ENCODE measurements around the gene WFS1. TPM values are rescaled to one million over a fixed set of nuclear protein-coding genes. Genes with fewer than 3 reads are reported as not detected.

WFS1 gene
- total RNA-seq, 2 experiments from 2014 or later, result 1.3 to 1.7 TPM

DNA sequence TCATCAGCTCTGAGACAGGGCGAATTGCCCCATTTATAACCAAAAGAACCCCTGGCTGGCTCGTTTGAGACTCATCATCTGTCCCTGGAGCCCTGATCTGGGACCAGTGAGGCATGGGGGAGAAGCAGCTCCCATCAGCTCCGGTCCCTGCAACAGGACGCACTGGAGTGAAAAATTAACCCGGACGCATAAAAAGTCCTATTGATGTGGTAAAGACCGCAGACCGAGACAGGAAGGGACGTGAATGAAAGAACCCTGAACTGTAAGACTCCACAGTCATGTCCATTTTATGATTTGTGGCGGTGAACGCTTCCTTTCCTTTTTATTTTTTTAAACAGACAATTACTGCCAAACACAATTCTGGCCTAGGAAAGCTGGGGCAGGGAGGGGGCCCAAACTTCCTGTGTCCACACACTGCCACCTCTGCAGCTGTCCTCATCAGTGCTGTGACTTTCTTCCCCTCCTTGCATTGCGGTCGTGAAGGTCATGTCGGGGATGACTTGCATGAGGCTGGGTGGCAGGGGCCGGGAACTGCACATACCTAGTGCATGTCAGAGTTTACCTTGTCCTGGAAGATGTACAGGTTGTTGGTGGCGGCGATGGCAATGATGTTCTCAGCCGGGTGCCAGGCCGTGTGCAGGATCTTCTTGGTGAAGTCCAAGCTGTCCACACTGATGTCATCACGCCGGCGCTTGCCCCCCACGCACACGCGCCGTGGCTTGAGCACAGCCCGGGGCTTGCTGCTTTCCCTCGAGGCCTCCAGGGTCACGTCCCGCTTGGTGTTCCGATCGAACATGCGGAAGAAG lies 53.3 kb downstream of the WFS1 start:
- Histone ChIP-seq H3K27me3 (ENCODE audit: control insufficient read depth in 1 of 2, insufficient read depth in 2 of 2, low read length in 2 of 2) (peaks cover 19 to 34% of the 10 kb centered on the region in 2 experiments), H3K4me3 (ENCODE audit: low read length) (no peak overlapping the region), H3K4me1 (ENCODE audit: insufficient read depth, low read length) (peaks cover 2% of the 10 kb centered on the region), H3K27ac (ENCODE audit: low read depth in 1 of 2, low read length in 2 of 2) (no peak overlapping the region), H3K9me3 (ENCODE audit: control insufficient read depth in 1 of 2, insufficient read depth in 1 of 2, low read length in 2 of 2) (peaks cover 0 to 16% of the 10 kb centered on the region in 2 experiments), H3K36me3 (ENCODE audit: insufficient read depth, low read length) (no peaks in the 10 kb centered on the region)
- CTCF ChIA-PET, result no interaction called here
- Mint-ChIP-seq H3K4me3 (no peak overlapping the region), H3K9me3 (peaks cover 2% of the 10 kb centered on the region), H3K27me3 (peaks cover 65% of the 10 kb centered on the region), H3K4me1 (ENCODE audit: low read depth) (no peaks in the 10 kb centered on the region), H3K36me3 (ENCODE audit: low read depth) (no peaks in the 10 kb centered on the region), H3K27ac (no peak overlapping the region)
- POLR2A ChIA-PET, result no interaction called here
- DNase-seq, result no peak
- intact Hi-C loops (cut with DNase I, micrococcal nuclease), result no loop called here
- no peak for ATAC-seq (ENCODE audit: poor library complexity)
- TF ChIP-seq CTCF (IDR thresholded peaks at IDR 0.05), result no peak

- no peak overlapping the region for H3K27ac Mint-ChIP-seq
- peaks cover 2% of the 10 kb centered on the region for H3K4me1 ChIP-seq (ENCODE audit: insufficient read depth, low read length)
- ATAC-seq (ENCODE audit: poor library complexity) (no peak), DNase-seq (no peak)
- H3K36me3 ChIP-seq (ENCODE audit: insufficient read depth, low read length), result no peaks in the 10 kb centered on the region
- no peak for TF ChIP-seq CTCF (IDR thresholded peaks at IDR 0.05)
- no peaks in the 10 kb centered on the region for H3K4me1 Mint-ChIP-seq (ENCODE audit: low read depth)
- H3K9me3 Mint-ChIP-seq, result peaks cover 2% of the 10 kb centered on the region
- no peaks in the 10 kb centered on the region for H3K36me3 Mint-ChIP-seq (ENCODE audit: low read depth)
- H3K27me3 Mint-ChIP-seq, result peaks cover 62% of the 10 kb centered on the region
- H3K4me3 Mint-ChIP-seq, result no peak overlapping the region
- peaks cover 0 to 5% of the 10 kb centered on the region in 2 experiments for H3K9me3 ChIP-seq (ENCODE audit: control insufficient read depth in 1 of 2, insufficient read depth in 1 of 2, low read length in 2 of 2)
- CTCF ChIA-PET, result interaction anchor here (1.5 kb wide), 1 partner anchor 74 kb away, joined by 6 read pairs; no protein-coding TSS in a partner anchor
- POLR2A ChIA-PET, result no interaction called here
- intact Hi-C loops (cut with DNase I, micrococcal nuclease), result no loop called here
- H3K4me3 ChIP-seq (ENCODE audit: low read length), result no peak overlapping the region
- no peak overlapping the region for H3K27ac ChIP-seq (ENCODE audit: low read depth in 1 of 2, low read length in 2 of 2)
- peaks cover 19 to 32% of the 10 kb centered on the region in 2 experiments for H3K27me3 ChIP-seq (ENCODE audit: control insufficient read depth in 1 of 2, insufficient read depth in 2 of 2, low read length in 2 of 2)
Measured at GRCh38 chr4:6324461-6324998, 54.9 kb downstream of the WFS1 start.

GRCh38 chr4:6324999-6325787 lies 55.5 kb downstream of the WFS1 start:
- Mint-ChIP-seq H3K4me3 (no peak overlapping the region), H3K27ac (no peak overlapping the region), H3K36me3 (ENCODE audit: low read depth) (no peaks in the 10 kb centered on the region), H3K4me1 (ENCODE audit: low read depth) (no peaks in the 10 kb centered on the region), H3K9me3 (peaks cover 2% of the 10 kb centered on the region), H3K27me3 (peaks cover 64% of the 10 kb centered on the region)
- CTCF ChIA-PET, result interaction anchor here (1.5 kb wide), 1 partner anchor 74 kb away, joined by 6 read pairs; no protein-coding TSS in a partner anchor
- H3K27ac ChIP-seq (ENCODE audit: low read depth in 1 of 2, low read length in 2 of 2), result no peak overlapping the region
- POLR2A ChIA-PET, result no interaction called here
- H3K9me3 ChIP-seq (ENCODE audit: control insufficient read depth in 1 of 2, insufficient read depth in 1 of 2, low read length in 2 of 2), result no peaks in the 10 kb centered on the region
- DNase-seq (no peak), ATAC-seq (ENCODE audit: poor library complexity) (no peak)
- H3K4me3 ChIP-seq (ENCODE audit: low read length), result no peak overlapping the region
- H3K27me3 ChIP-seq (ENCODE audit: control insufficient read depth in 1 of 2, insufficient read depth in 2 of 2, low read length in 2 of 2), result peaks cover 19 to 30% of the 10 kb centered on the region in 2 experiments
- H3K4me1 ChIP-seq (ENCODE audit: insufficient read depth, low read length), result peaks cover 2% of the 10 kb centered on the region
- intact Hi-C loops (cut with DNase I, micrococcal nuclease), result loop anchor here in 1 of 2 experiments (5.0 kb wide), 1 partner anchor 1833 kb away; no protein-coding TSS in a partner anchor
- no peak for TF ChIP-seq CTCF (IDR thresholded peaks at IDR 0.05)
- H3K36me3 ChIP-seq (ENCODE audit: insufficient read depth, low read length), result no peaks in the 10 kb centered on the region
